Activated CD4-positive, alpha-beta T cell treated with anti-CD3 and anti-CD28 coated beads for 48 hours (primary cell): ENCODE measurements around the gene IRF2BPL.
"Not testable (repeated sequence)": the region's sequence is repeated elsewhere in the genome, so short reads cannot be mapped to it uniquely, and the experiment has no call there.

Source experiments
- DNase-seq: peaks from one replicate; pipeline ENCODE4 v3.0.0-alpha.2; 2020

IRF2BPL gene

DNA sequence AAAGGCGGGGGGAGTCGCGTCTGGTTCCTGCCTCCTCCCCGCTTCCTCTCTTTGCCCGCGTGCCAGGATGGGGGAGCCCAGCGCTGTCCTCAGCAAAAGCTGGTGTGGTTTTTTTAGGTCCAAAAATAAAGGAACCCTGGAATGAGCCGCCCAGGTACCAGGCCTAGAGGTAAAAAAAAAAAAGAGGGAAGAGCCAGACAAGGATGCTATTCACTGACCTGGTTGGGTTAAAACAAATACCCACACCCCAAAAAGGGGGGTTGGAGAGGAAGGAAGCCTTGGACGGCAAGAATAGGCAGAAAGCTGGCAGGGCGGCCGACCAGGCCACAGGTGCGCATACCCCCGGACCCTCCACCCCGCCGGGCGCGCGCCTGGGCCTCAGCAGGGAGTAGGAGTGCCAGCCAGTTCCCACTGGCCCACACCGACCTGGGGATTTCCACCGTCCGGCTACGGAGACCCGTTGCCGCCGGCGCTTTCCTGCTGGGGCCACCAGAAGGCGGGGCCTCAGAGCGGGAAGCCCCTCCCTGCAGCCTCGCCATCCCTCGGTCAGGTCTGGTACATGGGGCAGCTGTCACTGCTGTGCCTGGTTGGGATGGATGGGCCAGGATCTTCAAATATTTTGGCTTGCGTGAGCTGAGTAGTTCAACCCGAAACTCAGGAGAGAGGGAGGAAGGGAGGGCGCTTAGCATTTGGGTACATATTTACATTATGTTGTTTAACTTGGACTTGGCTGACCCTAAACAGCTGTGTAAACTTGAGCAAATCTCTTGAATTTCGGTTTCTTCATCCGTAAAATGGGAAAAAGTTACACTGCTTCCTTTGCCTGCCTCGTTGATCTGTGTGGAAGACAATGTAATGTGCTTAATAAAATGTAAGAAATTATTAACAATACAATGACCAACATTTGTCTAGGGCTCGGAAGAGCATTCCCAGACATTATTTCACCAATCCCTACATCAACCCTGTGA is 5.4 kb upstream of the IRF2BPL start:
- peak; percentile 89 for DNase-seq

DNA sequence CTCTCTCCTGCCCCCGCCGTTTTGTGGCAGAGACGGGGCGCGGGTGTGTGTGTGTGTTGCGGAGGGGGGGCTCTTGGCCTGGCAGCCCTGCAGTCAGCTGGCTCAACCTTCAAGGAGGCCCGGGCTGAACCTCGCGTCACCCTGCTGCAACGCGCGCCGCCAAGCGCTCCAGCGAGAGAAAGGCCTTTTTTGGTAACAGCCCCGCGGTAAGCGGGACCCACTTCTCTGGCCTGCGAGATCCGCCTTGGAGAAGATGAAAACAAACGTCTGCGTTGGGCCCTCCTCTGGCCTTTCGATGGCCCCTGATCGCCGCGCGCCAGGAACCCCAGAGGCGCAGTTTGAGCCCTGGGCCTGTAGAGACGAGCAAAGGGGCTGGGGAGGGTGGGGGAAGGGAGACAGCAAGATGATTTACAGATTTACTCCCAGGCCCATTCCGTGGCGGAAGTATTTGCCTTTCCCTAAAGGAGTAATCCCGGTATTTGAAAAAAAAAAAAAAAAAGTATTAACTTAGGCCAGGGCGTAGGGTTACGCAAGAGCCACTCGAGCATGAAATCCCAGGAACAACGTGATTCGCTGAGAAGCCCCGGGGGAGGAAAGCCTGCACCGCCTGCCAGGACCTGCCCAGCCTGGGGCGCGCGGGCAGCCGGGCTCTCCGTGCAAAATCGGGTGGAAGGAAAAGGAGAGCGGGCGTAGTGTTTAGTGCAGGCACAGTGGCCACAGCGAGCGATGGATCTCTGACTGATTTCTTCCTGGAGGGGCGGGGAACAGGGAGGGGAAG is 4.5 kb upstream of the IRF2BPL start:
- DNase-seq = peak; percentile 84

DNA sequence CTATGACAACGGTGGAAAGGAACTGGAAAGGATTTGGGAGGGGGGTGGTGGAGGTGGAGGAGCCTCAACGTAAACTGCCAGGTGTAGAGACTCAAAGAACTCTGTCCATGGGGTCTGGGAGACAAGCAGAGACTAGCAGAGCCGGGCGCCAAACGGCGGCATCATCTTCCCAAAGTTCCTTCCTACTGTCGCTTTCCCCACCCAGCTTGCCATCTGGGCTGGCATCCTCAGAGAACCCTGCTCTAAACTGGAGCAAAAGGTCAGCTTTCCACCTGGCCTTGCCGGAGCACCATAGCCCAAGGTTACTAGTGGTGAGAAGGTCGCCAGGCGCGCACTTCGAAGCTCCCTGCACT is 4.0 kb upstream of the IRF2BPL start:
- DNase-seq = no peak

DNA sequence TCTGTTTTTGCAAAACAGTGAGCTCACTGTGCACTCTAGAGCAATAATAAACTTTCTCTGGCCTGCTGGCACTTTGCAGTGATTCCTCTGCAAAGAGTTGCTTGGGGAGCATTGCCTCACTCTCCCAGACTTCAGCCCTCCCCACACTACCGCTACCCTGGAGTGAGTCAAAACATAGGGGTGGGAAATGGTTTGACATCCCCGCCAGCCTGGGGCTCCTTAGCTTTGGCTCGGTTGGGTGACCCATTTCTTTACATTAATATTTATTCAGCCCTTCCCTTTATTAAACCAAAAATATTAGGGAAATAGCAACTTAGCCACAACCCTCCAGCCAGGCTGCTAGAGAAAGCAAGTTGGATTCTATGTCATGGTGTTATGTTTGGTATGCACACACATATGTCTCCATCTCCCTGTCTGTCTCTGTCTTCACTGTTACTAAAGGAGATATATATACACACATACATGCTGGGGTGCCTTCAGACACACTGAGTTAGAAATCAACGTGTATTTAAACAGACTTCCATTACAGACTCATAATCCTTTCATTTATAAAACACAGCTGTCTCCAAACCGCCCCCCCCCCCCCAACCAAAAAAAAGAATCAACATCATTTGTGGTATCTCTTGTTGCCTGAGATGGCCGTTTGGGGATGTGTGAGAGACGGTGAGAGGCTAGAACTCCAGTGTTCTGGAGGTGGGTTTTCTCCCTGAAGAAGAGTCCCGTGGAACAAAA is 3.4 kb upstream of the IRF2BPL start:
- DNase-seq = no peak

DNA sequence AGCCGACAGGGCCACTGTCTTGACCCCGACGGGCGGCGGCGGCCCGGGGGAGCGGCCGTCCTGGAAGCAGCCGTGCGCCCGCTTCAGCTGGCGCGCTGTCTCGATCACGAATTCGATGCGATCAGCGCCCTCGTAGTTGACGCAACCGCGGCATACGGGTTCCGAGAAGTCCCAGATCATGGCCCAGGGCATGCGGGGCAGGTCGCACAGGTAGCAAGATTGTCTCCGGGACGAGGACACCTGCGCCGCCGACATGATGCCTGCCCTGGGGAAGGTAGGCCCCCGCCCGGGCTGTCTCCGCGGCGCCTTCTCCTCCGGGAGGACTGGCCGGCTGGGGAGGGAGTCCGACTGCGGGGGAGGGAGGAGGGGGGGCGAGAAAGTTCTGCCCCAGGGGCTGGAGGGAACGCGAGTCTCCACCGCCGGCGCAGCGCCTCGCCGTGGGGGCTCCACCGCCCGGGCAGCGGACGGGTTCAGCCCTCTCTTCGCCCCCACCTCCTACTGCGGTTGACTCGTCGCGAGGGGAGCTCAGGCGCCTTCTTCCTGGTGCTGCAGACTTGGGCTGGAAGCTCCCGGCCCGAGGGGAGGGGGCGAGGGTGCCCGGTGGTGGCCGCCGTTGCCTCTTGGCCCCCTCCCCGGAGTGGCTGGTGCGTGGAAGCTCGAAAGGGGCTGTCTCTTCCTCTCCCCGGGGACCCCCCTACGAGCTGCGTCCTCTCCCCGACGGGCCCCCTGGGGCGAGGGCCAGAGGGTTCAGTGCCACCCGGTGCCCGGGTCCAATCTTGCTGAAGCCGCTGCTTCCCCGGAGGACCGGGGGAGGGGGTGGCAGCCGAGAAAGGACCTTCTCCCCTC is 747 bp downstream of the IRF2BPL start:
- peak; percentile 74 for DNase-seq

DNA sequence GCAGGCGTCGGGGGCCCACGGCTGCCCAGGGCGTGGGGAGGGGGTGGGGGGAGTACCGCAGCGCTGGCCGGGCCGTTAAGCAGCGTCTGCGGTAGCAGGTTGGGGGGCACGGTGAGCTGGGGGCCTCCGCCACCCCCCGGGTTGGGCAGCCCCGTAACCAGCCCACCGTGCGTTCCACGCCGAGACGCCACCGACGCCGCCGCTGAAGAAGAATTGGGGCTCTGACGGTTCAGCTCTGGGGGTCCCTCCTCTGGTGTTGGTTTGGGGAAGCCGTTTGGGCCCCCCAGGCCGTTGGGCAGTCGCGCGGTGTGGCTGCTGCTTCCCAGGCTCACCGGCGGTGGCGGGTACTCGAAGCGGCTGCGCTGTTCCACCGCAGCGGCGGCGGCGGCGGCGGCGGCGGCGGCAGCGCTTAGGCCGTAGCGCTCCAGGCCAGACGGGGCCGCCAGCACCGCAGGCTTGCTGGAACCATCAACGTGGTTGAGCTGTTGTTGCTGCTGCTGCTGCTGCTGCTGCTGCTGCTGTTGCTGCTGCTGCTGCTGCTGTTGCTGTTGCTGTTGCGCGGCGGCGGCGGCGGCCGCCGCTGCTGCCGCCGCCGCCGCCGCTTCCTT is 1.5 kb downstream of the IRF2BPL start:
- peak; percentile 61 for DNase-seq

DNA sequence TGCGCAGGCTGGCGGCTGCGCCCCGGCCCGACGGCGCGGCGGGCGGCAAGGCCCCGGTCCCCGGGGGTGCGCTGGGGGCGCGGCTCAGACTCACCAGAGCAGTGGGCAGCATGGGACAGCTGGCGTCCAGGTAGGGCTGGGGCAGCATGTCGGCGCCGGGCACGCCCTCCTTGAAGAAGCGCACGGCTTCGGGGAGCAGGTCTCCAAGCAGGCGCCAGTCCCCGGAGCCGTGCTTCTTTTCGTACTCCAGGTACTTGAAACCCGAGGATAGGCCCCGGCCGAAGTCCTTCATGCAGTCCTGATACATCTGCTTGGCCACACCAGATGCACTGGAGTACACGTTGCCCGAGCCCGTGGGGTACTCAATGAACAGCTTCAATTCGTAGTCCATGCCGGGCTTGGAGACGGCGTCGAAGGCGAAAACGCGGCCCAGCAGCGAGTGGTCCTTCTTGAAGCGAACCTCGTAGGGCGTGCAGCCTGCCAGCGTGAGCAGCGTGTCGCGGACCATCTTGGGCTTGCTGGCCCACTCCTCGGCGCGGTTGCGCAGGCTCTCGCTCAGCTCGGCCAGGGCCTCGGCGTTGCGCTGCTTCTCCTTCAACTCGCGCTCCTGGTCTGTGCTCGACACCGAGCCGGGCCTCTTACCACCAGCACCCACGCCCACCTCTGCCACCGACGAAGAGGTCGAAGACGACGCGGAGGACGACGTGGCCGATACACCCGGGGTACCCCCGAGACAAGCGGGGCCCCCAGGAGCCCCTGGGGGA is 2.2 kb downstream of the IRF2BPL start:
- peak; percentile 21 for DNase-seq

DNA sequence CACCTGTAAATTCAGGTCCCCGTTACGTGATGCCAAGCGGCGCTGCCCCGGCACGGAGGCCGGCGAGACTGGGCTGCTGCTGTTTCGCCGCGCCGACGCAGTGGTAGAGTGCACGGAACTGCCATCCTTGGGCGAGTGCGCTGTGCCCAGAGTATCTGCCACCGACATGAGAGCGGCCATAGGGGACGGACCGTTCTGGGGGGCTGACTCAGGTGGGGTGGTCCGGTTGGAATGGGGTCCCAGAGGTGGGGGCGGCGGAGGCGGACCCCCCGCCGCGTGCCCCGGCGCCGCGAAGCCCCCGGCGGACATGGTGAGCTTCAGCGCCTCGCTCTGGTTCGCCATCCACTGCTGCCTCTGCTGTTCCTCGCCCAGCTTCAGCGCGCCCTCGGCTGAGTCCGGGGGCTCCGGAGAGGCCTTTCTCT is 2.8 kb downstream of the IRF2BPL start:
- no peak for DNase-seq

DNA sequence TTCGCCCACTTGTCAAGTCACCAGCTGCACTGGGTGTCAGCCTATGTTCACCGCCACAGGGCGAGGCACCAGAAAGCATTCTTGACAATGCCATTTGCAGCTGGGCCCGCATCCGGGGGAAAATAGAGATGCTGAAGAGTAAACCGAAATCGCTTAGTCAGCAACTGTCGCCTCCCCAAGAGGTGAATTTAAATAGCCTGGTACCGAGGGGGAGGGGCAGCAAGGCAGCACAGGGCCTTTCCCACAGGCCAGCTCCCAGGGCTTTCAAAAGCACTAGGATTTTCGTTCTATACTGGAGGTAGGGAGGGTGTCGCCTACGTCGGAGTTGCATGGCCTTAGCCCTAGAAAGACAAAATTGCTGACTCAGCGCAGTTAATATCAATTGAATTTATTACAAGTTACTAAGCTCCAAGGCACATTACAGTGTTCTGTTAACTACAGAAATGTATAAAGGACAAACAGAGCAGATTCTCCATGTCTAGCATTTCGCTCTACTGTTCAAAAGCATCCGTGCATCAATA is 4.3 kb downstream of the IRF2BPL start:
- DNase-seq = peak; percentile 87

DNA sequence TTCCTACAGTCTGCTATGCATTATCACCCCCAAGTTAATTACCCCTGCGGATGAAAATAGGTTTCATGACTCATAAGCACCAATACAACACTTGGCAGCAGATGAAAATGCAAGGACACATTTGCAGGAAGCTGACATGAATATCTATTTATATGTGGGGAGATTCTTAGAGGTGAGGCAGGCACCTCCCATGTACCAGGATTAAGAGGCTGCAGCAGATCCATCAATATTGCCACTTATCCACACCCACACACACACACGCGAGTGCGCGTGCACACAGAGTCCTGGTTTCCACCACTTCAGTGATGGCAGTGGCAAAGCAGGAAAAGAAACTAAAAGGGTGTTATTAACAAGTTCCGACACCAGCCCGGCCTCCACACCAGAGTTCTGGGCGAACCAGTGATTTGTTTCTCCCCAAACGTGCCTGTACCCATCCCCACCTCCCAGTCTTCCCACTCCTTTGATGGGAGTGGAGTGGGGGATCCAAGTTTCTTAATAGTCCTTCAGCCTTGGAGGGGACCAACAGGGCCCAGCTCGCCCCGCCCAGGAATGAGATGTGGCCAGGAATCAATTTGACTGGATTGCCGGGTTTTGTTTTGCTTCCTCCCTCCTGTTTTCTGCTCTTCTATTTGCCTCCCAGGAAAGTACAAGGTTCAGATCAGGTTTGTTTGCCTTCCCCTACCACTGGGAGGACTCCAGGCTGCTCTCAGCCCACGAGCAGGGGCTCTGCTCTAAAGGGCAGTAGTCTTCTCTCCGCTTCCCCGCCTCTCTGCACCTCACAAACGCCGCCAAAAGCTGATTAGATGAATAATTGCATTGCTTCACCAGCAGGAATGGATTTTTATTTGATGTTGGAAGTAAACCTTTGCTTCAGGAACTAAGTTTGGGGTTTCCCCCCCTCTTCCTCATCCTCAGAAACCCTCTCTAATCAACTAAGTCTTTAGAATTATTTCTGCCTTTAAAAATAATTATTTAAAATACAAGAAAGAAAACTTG is 5.2 kb downstream of the IRF2BPL start:
- DNase-seq = peak; percentile 70

DNA sequence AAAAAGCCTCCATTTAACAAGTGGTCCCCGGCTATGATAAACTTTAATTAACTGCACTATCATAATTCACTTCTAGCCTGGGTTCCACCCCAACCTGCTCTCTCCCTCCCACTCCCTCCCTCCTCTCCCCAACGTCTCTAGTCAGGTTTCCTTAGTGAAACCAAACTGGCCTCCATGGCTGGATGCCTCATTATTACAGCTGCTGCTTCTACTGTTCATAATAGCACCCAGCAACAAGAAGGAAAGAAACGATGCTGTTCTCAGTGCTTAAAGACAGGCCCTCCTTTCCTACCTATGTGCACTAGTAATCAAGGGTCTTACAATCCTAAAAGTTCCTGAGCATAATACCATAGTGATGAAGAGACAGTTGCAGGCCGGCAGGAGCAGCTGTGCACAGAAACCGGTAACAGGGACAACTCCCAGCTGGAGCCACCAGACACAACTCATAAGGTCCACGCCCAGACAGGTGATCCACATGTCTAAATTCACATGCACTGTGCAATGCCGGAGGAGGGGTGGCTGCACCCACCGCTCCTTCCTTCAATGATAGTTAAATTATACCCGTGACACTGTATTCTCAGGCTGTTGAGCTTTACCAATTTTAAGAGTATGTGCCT is 6.2 kb downstream of the IRF2BPL start:
- DNase-seq = peak; percentile 53

DNA sequence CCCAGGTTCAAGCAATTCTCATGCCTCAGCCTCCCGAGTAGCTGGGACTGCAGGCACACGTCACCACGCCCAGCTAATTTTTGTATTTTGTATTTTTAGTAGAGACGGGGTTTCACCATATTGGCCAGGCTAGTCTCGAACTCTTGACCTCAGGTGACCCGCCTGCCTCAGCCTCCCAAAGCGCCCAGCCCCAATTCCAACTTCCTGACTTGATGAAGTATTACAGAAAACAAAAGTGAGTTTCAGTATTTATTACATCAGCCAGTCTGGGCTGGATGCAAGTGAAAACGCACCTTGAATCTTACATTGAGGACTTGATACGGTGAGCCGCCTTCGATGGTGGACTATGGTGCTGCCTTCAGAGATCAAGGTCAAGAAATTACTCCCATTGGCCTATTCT is 7.1 kb downstream of the IRF2BPL start:
- not testable (repeated sequence) for DNase-seq

DNA sequence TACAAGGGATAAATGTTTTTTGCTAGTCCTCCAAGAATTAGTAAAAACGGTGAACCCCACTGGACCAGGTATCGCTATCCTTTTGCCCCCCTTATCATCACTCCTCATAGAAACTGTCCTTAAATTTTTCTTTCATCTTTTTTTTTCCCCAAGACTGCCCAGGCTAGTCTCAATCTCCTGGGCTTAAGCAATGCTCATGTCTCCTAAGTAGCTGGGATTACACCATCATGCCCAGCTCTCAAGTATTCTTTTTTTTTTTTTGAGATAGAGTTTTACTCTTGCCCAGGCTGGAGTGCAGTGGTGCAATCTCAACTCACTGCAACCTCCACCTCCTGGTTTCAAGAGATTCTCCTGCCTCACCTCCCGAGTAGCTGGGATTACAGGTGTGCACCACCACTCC is 9.7 kb downstream of the IRF2BPL start:
- no peak for DNase-seq

DNA sequence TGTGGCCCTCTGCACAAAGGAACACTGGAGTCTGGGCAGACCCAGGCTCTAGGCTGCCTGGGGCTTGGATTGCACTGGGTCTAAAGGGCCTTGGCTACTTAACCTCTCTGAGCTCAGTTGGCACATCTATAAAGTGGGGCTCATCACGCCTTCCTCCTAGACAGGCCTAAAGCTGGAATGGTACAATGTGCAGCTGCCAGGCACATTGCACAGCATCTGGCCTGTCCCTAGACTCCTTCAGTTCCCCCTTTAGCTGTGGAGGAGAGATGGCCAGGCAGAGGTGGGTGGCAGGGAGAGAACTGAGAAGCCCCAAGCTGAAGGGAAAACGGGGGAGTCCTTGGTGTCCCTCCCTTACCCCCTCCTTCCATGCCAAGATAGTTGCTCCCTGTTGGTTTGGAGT is 10.8 kb downstream of the IRF2BPL start:
- no peak for DNase-seq

DNA sequence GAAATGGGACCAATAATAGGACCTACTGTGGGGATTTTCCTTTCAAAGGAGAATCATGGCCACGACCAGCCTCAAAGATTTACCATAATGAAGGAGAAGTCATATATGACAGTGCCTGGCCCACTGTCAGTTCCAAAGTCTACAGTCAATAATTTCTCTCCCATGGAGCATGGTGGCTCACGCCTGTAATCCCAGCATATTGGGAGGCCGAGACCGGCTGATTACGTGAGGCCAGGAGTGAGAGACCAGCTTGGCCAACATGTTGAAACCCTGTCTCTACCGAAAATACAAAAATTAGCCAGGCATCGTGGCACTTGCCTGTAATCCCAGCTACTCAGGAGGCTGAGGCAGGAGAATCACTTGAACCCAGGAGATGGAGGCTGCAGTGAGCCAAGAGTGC is 13.8 kb downstream of the IRF2BPL start:
- no peak for DNase-seq

DNA sequence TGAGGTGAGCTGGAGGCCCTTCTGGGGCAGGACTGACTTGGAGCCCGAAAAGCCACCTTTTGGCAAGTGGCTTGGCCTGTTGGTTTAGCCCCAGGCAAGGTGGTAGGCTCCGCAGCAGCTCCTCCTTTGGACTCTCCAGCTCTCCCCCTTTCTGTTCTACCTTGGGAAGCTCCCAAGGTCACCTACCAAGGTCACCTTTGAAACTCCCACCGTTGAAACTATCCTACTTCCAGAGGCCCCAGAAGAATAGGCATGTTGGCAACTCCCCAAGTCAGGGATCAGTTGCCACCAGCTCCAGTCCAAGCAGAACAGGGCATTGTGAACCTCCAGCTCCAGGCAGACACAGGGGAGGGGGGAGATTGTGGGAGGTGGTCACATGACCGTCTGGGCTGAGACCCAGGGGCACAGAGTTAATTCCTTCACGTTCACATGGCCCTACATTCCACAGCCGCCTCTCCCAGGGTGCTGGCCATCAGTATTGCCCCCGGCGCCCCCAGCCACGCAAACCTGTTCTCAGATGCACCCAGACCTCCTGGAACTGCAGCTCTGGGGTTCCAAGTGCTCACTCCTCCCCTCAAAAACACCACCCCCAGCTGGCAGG is 14.4 kb downstream of the IRF2BPL start:
- no peak for DNase-seq

DNA sequence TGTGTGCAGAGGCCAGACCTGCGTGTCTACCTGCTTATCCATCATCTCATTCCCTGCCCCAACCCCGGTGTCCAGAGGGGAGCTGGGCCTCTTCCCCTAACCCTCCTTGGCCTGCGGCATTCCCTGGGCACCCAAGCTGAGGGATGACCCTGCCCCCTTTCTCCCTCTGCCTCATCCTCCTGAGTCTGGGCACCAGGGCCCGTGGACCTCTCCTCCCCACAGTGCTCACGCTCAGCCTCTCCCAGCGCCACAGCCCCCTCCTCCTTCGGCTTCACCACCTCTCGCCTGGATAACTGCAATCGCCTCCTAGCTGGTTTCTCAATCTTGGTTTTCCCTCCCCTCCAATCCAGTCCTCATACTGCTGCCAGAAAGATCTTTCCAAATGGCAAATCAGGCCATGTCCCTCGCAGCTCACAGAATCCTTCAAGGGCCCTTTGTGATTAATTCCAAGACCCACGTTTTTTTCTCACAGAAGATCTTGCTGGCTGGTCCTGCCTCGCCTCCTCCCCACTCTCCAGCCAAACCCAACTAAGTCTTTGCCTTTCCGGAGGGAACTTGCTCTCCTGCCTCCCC is 16.2 kb downstream of the IRF2BPL start:
- DNase-seq = no peak

DNA sequence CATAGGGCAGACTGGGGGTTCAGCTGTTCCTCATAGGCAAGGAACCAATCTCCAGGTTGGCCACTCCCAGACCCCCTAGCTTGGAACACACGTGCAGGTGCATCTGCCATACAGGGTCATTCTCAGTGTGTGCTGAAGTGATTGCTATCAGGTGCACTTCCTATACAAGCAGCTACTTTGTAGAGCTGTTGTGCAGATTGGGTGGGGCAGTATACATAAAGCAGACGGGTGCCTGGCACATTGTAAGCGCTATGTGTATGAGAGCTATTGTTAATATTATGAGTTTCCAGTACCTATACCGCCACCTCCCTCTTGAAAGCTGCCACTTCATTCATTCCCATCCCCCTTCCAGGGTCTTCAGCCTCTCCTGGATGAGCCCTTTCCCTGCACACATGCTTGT is 17.3 kb downstream of the IRF2BPL start:
- DNase-seq = no peak
